Activated naive CD4-positive, alpha-beta T cell treated with anti-CD3 and anti-CD28 coated beads, Interleukin-2, amount 50 U/mL, for 24 hours (primary cell): ENCODE measurements around the gene C5orf15.
"Not testable (repeated sequence)": the region's sequence is repeated elsewhere in the genome, so short reads cannot be mapped to it uniquely, and the experiment has no call there.

Experiments used
- H3K27ac Mint-ChIP-seq: one replicate; pipeline ENCODE4 v1.8.0; 2021; ENCODE audit warnings: mild to moderate bottlenecking, mixed read lengths
- H3K27me3 Mint-ChIP-seq: one replicate; pipeline ENCODE4 v1.8.0; 2021; ENCODE audit warnings: mixed read lengths
- H3K36me3 Mint-ChIP-seq: one replicate; pipeline ENCODE4 v1.8.0; 2021; ENCODE audit warnings: mixed read lengths
- H3K4me1 Mint-ChIP-seq: one replicate; pipeline ENCODE4 v1.8.0; 2021; ENCODE audit warnings: mixed read lengths
- H3K4me3 Mint-ChIP-seq: one replicate; pipeline ENCODE4 v1.8.0; 2021; ENCODE audit warnings: mild to moderate bottlenecking, mixed read lengths
- H3K9me3 Mint-ChIP-seq: one replicate; pipeline ENCODE4 v1.8.0; 2021; ENCODE audit warnings: mixed read lengths

C5orf15 gene

DNA sequence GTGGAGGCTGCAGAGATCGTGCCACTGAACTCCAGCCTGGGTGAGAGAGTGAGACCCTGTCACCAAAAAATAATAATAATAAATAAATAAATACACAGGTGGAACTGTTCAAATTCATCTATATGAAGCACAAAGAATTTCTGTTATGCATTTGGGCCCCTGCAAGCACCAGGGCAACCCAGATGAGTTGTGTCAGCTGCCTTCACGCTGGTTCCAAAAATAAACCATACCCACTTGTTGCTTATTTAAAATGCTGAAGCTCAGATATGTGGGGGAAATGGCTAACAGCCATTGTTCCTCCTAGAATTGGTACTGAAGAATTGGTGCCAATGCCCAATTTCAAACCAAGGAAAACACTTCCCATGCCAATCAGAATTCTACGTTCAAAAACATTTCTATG lies 10.5 kb upstream of the C5orf15 start:
- Mint-ChIP-seq H3K27me3 (no peaks in the 10 kb centered on the region), H3K36me3 (peaks cover 5% of the 10 kb centered on the region), H3K4me3 (no peak overlapping the region), H3K9me3 (no peaks in the 10 kb centered on the region), H3K27ac (no peak overlapping the region), H3K4me1 (peaks cover 11% of the 10 kb centered on the region)

- Mint-ChIP-seq H3K4me1 (peaks cover 11% of the 10 kb centered on the region), H3K9me3 (no peaks in the 10 kb centered on the region), H3K27me3 (no peaks in the 10 kb centered on the region), H3K36me3 (peaks cover 3% of the 10 kb centered on the region), H3K27ac (peak overlapping the region; percentile 46), H3K4me3 (no peak overlapping the region)
These were observed 9.4 kb upstream of the C5orf15 start for GRCh38 chr5:133977858-133978257.

DNA sequence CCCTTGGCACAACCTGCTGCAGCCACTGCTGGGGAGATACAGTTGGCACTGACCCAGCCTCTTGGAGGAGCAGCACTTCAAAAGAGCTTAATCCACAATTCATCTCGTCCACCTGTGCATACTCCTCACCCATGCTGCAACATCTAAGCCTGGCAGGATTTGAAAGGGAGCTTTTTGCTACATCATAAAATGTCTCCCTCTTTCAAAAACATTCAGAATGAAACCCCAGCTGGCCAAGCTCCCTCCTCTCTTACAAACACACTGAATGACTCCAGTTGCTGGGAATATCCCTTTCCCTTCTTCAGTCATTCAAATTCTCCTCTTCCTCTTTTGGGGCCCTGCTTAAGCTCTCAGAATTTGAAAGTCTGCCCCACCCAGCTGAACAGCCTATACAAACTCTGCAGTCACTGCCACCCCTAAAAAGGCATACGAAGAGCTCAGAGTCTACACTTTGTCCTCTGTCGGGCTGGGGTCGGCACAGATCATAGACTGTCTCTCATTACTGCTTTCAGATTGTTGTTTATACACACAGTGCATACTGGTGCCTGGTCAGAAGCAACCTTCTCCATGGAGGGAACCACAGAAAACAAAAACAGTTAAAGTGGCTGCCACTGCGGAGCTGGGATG lies 8.8 kb upstream of the C5orf15 start:
- peaks cover 3% of the 10 kb centered on the region for H3K36me3 Mint-ChIP-seq
- H3K9me3 Mint-ChIP-seq = no peaks in the 10 kb centered on the region
- no peaks in the 10 kb centered on the region for H3K27me3 Mint-ChIP-seq
- no peak overlapping the region for H3K4me3 Mint-ChIP-seq
- no peak overlapping the region for H3K27ac Mint-ChIP-seq
- H3K4me1 Mint-ChIP-seq = peaks cover 11% of the 10 kb centered on the region

GRCh38 chr5:133975546-133975945 lies 7.1 kb upstream of the C5orf15 start:
- peaks cover 11% of the 10 kb centered on the region for H3K4me1 Mint-ChIP-seq

DNA sequence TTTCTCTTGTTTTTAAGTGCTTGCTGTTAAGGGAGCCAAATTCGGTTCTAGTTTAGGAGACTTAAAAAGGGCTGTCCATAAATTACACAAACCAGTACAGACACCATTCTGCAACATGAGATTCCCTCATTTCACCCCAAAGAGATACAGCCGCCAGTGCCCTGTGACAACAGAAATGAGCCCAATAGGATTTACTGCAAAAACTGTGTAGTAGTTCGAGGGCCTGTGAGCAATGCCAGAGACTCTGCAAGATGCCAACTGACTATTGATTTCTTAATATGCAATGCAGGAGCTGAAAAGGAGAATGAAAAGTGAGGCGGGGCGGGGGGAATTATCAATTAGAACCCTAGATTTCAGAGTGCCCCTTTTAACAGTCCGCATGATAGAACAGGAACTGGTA lies 5.7 kb upstream of the C5orf15 start:
- H3K36me3 Mint-ChIP-seq = peaks cover 2% of the 10 kb centered on the region
- no peaks in the 10 kb centered on the region for H3K9me3 Mint-ChIP-seq
- H3K4me1 Mint-ChIP-seq = peaks cover 15% of the 10 kb centered on the region
- H3K4me3 Mint-ChIP-seq = no peak overlapping the region
- peak overlapping the region; percentile 41 for H3K27ac Mint-ChIP-seq
- no peaks in the 10 kb centered on the region for H3K27me3 Mint-ChIP-seq

More at GRCh38 chr5:133975546-133975945, 7.1 kb upstream of the C5orf15 start:
- H3K27ac Mint-ChIP-seq = peak overlapping the region; percentile 66
- H3K4me3 Mint-ChIP-seq, H3K9me3 Mint-ChIP-seq, H3K27me3 Mint-ChIP-seq, H3K36me3 Mint-ChIP-seq: not testable (repeated sequence)

- Mint-ChIP-seq H3K4me3 (peak overlapping the region; percentile 82), H3K9me3 (no peaks in the 10 kb centered on the region), H3K27me3 (no peaks in the 10 kb centered on the region), H3K4me1 (peaks cover 38% of the 10 kb centered on the region), H3K36me3 (peaks cover 4% of the 10 kb centered on the region), H3K27ac (peak overlapping the region; percentile 83)
These were observed 2.0 kb upstream of the C5orf15 start for GRCh38 chr5:133970325-133970909.

DNA sequence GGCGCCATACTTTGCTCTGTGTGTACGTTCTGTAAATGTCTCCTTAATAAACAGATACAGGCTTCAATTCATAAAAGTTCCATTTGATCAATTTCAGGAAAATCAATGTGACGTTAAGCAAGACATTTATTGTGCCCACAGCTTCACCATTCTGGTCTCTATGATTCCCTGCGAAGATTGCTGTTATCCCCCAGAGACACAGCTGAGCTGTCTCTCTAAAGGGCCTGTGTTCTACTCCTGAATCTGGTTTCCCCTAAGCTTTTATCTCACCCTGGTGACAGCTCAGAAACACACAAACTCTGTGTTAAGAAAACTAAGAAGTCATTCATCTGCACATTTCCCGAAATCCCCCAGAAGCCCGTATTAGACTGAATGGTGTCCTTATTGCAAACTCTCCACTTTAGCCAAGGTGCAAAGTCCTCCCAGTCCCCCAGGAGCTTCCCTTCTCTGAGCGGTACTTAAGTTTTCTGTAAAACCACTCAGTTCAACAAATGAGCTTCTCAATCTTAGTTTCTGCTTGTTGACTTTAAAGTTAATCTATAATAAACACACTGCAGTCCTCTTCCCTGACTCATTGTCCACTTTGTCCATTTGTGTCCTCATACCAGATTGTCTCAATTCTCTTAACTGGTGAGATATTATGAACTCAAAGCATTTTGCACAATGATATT lies 1.4 kb upstream of the C5orf15 start:
- Mint-ChIP-seq H3K9me3 (no peaks in the 10 kb centered on the region), H3K27me3 (no peaks in the 10 kb centered on the region), H3K36me3 (peaks cover 4% of the 10 kb centered on the region), H3K4me1 (peaks cover 43% of the 10 kb centered on the region), H3K4me3 (peak overlapping the region; percentile 82), H3K27ac (peak overlapping the region; percentile 83)

DNA sequence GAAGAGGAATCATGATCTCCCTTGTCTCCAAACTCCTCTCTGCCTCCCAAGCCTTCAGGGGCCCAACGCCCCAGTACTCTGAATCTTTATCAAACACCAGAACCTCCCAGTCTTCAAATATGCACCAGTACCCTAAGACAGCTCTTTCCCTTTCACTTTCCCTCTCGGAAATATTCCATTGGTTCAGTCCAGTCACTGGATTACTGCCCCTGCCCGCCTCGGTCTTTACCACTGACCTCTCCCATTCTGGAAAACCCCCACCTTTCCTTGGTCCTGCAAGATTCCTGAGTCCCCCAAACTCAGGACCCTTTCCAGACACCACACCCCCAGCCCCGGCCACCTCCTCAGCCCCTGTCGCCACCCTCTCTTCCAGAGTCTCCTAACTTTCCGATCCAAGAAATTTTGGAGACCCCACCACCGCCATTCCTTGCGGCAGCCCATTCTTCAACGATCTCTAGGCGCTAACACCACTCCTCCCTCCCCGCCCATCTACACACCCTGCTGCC lies 674 bp downstream of the C5orf15 start:
- H3K4me3 Mint-ChIP-seq = peak overlapping the region; percentile 98
- H3K27me3 Mint-ChIP-seq = no peaks in the 10 kb centered on the region
- H3K27ac Mint-ChIP-seq = peak overlapping the region; percentile 97
- H3K4me1 Mint-ChIP-seq = peaks cover 56% of the 10 kb centered on the region
- H3K9me3 Mint-ChIP-seq = no peaks in the 10 kb centered on the region
- peaks cover 12% of the 10 kb centered on the region for H3K36me3 Mint-ChIP-seq

DNA sequence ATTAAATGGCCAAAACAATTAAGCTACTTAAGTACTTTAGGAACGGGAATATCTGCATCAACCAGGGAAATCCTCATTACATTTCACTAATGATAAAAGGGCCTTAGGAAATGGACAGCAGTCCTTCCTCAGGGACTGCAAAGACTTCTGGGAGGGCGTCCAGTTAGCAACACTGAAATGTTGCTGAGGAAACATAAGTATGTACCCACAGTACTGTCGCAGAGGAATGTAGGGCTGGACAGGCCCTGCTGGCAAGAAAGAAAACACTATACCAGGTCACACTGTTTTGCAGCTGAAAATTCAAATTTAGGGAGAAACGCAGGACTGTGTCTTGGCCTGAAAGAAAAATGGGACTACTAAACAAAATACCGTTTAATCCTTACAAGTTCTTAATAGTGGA lies 1.3 kb downstream of the C5orf15 start:
- Mint-ChIP-seq H3K9me3 (no peaks in the 10 kb centered on the region), H3K4me1 (peaks cover 62% of the 10 kb centered on the region), H3K4me3 (peak overlapping the region; percentile 98), H3K27ac (peak overlapping the region; percentile 59), H3K27me3 (no peaks in the 10 kb centered on the region), H3K36me3 (peaks cover 16% of the 10 kb centered on the region)

DNA sequence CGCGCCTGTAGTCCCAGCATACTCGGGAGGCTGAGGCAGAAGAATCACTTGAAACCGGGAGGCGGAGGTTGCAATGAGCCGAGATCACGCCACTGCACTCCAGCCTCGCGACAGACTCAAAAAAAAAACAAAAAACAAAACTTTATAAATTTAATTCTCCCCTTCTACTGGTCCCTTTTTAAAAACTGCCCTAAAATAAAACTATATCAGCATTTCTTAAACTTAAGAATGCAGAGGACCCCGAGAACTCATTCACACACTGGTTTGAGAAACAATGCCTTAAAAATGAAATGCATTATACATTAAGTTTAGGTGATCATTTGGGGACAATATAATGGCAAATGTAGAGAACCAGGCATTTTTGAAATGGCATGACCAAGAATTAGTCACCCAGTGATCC lies 2.3 kb downstream of the C5orf15 start:
- no peaks in the 10 kb centered on the region for H3K27me3 Mint-ChIP-seq
- no peak overlapping the region for H3K27ac Mint-ChIP-seq
- peaks cover 63% of the 10 kb centered on the region for H3K4me1 Mint-ChIP-seq
- no peak overlapping the region for H3K4me3 Mint-ChIP-seq
- no peaks in the 10 kb centered on the region for H3K9me3 Mint-ChIP-seq
- peaks cover 14% of the 10 kb centered on the region for H3K36me3 Mint-ChIP-seq

DNA sequence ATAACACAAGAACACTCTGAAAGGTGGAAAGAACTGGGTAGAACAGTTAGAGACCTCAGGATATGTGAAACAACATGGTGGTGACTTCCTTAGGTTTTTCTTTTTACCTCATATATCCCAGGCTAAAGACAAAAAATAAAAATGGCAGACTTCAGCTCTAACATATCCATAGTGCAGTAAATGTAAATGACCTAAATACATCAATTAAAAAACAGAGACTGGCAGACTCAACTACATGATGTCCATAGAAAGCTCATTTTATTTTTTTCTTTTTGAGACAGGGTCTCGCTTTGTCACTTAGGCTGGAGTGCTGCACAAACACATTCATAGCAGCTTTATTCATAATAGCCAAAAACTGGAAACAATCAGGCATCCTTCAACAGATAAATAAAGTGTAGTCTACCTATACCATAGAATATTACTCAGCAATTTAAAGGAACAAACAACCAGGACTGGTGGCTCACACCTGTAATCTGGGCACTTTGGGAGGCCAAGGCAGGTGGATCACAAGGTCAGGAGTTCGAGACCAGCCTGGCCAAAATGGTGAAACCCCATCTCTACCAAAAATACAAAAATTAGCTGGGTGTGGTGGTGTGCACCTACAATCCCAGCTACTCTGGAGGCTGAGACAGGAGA lies 4.8 kb downstream of the C5orf15 start:
- peak overlapping the region; percentile 65 for H3K27ac Mint-ChIP-seq
- no peaks in the 10 kb centered on the region for H3K9me3 Mint-ChIP-seq
- peaks cover 19% of the 10 kb centered on the region for H3K36me3 Mint-ChIP-seq
- H3K4me1 Mint-ChIP-seq = peaks cover 70% of the 10 kb centered on the region
- no peaks in the 10 kb centered on the region for H3K27me3 Mint-ChIP-seq
- peak overlapping the region; percentile 49 for H3K4me3 Mint-ChIP-seq

DNA sequence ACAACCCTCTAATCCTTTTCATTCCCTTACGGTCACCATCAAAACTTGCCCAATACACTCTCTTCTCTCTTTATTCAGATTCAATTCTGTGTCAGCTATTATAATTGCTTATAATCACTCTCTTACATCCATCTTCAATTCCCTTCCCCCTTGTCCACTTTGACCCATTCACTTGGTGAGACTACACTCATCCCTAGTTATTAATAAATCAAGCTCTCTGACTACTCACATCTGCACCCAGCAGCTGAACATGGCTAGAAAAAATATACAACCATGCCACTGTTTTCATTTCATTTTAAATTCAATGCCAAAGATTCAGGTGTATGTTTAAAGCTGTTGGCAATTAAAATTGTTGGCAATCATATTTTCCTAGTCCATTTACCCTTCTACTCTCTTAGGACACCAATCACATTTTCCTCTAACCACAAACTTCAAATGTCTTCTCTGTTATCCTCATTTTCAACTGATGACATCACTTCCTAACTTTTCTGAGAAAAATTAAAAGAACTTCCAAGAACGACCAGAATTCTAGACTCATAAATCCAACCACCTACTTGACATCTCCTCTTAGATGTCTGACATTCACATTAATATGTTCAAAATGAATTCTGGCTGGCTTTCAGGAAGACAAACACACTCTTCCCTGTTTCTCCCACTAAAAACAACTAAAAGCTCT lies 5.5 kb downstream of the C5orf15 start:
- H3K36me3 Mint-ChIP-seq = peaks cover 20% of the 10 kb centered on the region
- H3K27me3 Mint-ChIP-seq = no peaks in the 10 kb centered on the region
- peaks cover 64% of the 10 kb centered on the region for H3K4me1 Mint-ChIP-seq
- H3K27ac Mint-ChIP-seq = peak overlapping the region; percentile 65
- no peaks in the 10 kb centered on the region for H3K9me3 Mint-ChIP-seq
- peak overlapping the region; percentile 49 for H3K4me3 Mint-ChIP-seq

DNA sequence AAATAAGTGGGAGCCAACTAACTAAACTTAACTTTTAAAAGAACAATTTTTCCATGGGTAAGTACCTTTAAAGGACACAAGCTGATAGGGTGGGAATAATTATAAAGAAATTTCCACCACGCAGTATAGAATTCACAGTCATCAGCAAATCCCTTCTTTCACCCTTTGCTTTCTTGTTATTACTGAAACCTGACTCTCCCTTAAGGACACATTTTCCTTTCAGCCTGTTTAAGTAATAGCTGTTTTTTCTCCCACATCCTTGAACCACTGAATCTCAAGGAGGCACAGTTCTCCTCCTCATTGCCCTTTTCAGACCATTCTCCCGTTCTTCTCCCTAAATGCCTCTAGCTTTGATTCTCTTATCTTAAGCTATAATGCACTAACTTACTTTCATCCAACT lies 6.3 kb downstream of the C5orf15 start:
- Mint-ChIP-seq H3K4me1 (peaks cover 63% of the 10 kb centered on the region), H3K9me3 (no peaks in the 10 kb centered on the region), H3K4me3 (no peak overlapping the region), H3K27me3 (no peaks in the 10 kb centered on the region), H3K36me3 (peaks cover 22% of the 10 kb centered on the region), H3K27ac (peak overlapping the region; percentile 65)

DNA sequence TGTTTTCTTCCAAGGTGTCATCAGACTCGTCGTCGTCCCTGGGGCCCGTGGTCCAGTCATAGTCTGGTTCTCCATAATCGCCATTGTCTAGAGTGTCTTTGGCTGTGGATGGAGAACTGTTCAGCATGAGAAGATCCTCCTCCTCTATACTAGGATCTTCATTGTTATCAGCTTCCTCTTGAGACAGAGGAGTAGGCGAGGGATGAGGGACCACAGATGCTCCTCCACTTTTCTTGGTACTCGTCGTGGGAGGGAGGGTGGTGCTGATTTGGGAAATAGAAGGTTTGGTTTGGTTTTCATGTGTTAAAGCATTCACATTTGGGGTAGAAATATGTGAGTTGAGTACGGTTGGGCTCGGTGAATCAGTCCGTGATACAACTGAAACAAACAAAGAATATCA lies 8.8 kb downstream of the C5orf15 start:
- Mint-ChIP-seq H3K4me3 (no peak overlapping the region), H3K27ac (peak overlapping the region; percentile 61), H3K27me3 (no peaks in the 10 kb centered on the region), H3K36me3 (peaks cover 23% of the 10 kb centered on the region), H3K4me1 (peaks cover 46% of the 10 kb centered on the region), H3K9me3 (no peaks in the 10 kb centered on the region)

DNA sequence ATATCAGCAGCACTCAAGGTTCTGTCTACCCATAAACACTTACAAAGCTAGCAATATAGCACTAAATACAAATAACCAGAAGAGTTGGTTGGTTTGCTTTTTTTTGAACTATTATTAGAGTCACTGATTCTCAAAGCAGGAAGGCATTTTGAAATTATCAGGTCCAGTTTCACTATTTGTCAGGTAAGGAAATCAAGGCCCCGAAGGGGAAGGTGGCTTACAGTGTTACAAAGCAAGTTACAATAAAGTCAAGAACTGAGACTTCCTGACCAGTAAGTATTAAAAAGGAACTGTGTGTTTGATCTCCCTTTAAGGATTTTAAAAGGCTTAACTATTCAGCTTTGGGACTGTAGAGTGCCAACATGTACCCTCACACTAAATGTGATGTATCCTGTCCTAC lies 10.8 kb downstream of the C5orf15 start:
- H3K9me3 Mint-ChIP-seq = no peaks in the 10 kb centered on the region
- H3K27me3 Mint-ChIP-seq = no peaks in the 10 kb centered on the region
- H3K27ac Mint-ChIP-seq = peak overlapping the region; percentile 65
- H3K36me3 Mint-ChIP-seq = peaks cover 18% of the 10 kb centered on the region
- no peak overlapping the region for H3K4me3 Mint-ChIP-seq
- H3K4me1 Mint-ChIP-seq = peaks cover 33% of the 10 kb centered on the region
